K562 (cell line): Measurements from ENCODE around the gene CCDC116.

ENCODE experiments used
- CBFA2T2 ChIP-seq: fragments of 450-650 bp; conservative IDR thresholded peaks from 2 replicates; pipeline ENCODE4 v1.6.1; 2017; ENCODE audit warnings: mild to moderate bottlenecking
- FOS ChIP-seq: IDR thresholded peaks from 3 replicates; pipeline ENCODE4 v1.6.1; 2011; ENCODE audit not compliant: insufficient read length; ENCODE audit errors: extremely low read depth
- HOMEZ ChIP-seq: fragments of 250-450 bp; sonication (Bioruptor Pico); IDR thresholded peaks from 2 replicates; pipeline ENCODE4 v1.4.0; 2020; ENCODE audit warnings: mild to moderate bottlenecking, moderate library complexity
- PREB ChIP-seq: sonication (generic); formaldehyde crosslinking; IDR thresholded peaks from 2 replicates; pipeline ENCODE4 v1.8.1; 2023; ENCODE audit warnings: mild to moderate bottlenecking, missing genetic modification reagents
- RNF2 ChIP-seq: sonication (generic); IDR thresholded peaks from 2 replicates; pipeline ENCODE4 v1.6.1; 2016

- no peak for TF ChIP-seq RNF2
- no peak for TF ChIP-seq FOS
- TF ChIP-seq CBFA2T2: no peak
- no peak for TF ChIP-seq HOMEZ (CRISPR knock-in tag)
- no peak for TF ChIP-seq PREB (CRISPR knock-in tag)
Measured at GRCh38 chr22:21603973-21604372, 28.6 kb upstream of the CCDC116 start.
